Measurements from ENCODE around the gene PPP6R1. TPM values are rescaled to one million over a fixed set of nuclear protein-coding genes. Genes with fewer than 3 reads are reported as not detected.

Gene PPP6R1
- total and polyA plus RNA-seq, 5 experiments from 2014 or later, result 57.3 to 168 (median 131) TPM

GRCh38 chr19:55254625-55254977 is 4.2 kb downstream of the PPP6R1 start:
- POLR2A ChIA-PET, result interaction anchor here (0.5 to 8.1 kb wide), 15 partner anchors 9 to 370 kb away, joined by 3 to 142 read pairs (median 7); partner anchors contain the start of genes FIZ1, HSPBP1, KMT5C and PPP1R12C
- peaks cover 0 to 9% (median 0%) of the 10 kb centered on the region in 3 donors for H3K36me3 Mint-ChIP-seq

GRCh38 chr19:55253842-55254624 is 4.8 kb downstream of the PPP6R1 start:
- DNase-seq, result peak; percentile 39 to 87 (median 70)
- Mint-ChIP-seq H3K27ac (peak overlapping the region; percentile 96 to 100 (median 99)), H3K27me3 (no peaks in the 10 kb centered on the region), H3K36me3 (peaks cover 0 to 11% (median 0%) of the 10 kb centered on the region in 3 donors), H3K9me3 (no peaks in the 10 kb centered on the region), H3K4me3 (peak overlapping the region; percentile 93 to 99 (median 98)), H3K4me1 (peaks cover 38 to 84% (median 77%) of the 10 kb centered on the region in 4 donors)
- ATAC-seq, result peak; percentile 56 to 72
- POLR2A ChIA-PET, result interaction anchor here (0.5 to 8.1 kb wide), 19 partner anchors 9 to 401 kb away, joined by 3 to 142 read pairs (median 5); partner anchors contain the start of genes FIZ1, HSPBP1, KMT5C and PPP1R12C

More at GRCh38 chr19:55254625-55254977, 4.2 kb downstream of the PPP6R1 start:
- Mint-ChIP-seq H3K27ac (peak overlapping the region; percentile 96 to 100 (median 99)), H3K4me1 (peaks cover 39 to 87% (median 76%) of the 10 kb centered on the region in 4 donors), H3K9me3 (no peaks in the 10 kb centered on the region), H3K27me3 (no peaks in the 10 kb centered on the region), H3K4me3 (peak overlapping the region; percentile 93 to 99 (median 98))
- DNase-seq (no peak), ATAC-seq (no peak)

DNA sequence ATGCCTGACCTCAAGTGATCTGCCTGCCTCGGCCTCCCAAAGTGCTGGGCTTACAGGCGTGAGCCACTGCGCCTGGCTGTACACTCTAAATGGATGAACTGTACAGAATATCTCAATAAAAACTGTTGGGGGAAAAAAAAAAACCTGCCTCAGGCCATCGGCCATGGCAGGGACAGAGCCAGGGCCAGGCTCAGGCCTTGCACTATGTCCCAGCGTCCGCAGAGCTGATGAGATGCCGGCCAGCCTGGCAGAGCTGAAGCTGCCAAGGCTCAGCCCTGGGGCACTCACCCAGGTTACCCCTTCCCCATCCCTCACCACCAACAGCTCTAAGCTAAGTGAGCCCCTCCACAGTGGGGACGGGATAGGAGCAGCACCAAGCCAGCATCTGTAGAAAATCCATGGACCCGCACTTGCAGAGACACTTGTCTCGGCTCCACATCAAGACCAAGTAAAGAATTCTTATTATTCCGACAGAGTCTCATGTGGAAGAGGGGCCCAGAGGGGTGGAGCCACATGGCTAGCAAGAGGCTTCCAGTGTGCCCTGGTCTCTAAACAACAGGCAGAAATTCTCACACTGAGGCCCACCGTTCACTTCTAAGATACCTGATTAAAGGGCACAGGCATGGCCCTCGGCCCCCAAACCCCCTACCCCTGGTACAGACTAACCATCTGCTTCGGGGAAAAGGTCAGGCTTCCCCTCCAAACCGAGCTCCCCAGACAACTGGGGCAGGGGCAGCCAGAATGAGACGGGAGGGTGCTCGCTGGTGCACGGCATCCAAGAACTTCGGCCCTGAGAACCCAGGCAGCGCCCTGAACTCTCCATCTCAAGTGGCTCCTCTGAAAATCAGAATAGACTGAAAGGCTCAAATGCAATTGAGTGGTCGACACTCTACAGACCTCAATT is 5.8 kb downstream of the PPP6R1 start:
- no peak for DNase-seq
- H3K27me3 Mint-ChIP-seq, result no peaks in the 10 kb centered on the region
- peak overlapping the region; percentile 96 to 100 (median 99) for H3K27ac Mint-ChIP-seq
- peaks cover 0 to 16% (median 0%) of the 10 kb centered on the region in 3 donors for H3K36me3 Mint-ChIP-seq
- POLR2A ChIA-PET, result interaction anchor here (0.5 to 8.1 kb wide), 12 partner anchors 27 to 402 kb away, joined by 3 to 142 read pairs (median 6); partner anchors contain the start of genes HSPBP1, KMT5C, PPP1R12C and RPL28
- peak overlapping the region; percentile 93 to 99 (median 98) for H3K4me3 Mint-ChIP-seq
- H3K4me1 Mint-ChIP-seq, result peaks cover 47 to 93% (median 86%) of the 10 kb centered on the region in 4 donors
- H3K9me3 Mint-ChIP-seq, result no peaks in the 10 kb centered on the region
- no peak for ATAC-seq

- Mint-ChIP-seq H3K4me1 (peaks cover 43 to 89% (median 81%) of the 10 kb centered on the region in 4 donors), H3K9me3 (no peaks in the 10 kb centered on the region)
- ATAC-seq, result no peak
Measured at GRCh38 chr19:55251341-55252081, 7.3 kb downstream of the PPP6R1 start.

DNA sequence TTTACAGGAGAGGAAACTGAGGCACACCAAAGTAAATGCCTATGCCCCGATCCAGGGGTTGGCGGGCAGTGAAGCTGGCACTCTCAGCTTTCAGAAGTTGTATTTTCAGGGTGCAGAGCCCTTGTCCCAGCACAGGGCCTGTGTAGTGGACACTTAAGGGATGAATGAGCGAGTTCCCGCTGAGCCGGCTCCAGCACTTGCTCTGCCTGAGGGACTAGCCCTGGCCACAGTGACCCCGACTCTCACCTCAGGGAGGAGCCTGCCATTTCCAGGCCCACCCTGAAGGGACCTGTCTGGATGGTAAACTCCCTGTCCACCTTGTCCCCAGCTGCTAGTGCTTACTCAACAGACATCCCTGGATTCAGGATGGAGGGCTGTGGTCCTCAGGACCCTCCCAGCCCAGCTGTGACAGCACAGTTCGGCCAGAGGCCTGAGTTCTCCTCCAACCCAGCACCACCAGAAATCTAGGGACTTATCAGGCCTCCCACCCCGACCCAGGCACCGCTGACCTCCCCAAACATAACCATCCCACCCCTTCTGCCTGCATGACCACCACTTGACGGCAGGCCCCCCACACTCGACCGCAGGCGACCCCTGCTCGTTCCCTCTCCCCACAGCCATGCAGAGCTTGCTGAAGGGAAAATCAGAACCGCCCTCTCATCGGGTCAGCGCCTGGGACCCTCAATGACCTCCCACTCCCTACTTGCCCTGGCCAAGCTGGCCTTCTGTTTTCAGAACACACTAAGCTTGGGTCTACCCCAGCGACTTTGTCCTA is 8.4 kb downstream of the PPP6R1 start:
- H3K36me3 Mint-ChIP-seq, result peaks cover 0 to 34% (median 0%) of the 10 kb centered on the region in 3 donors
- H3K4me1 Mint-ChIP-seq, result peaks cover 34 to 78% (median 73%) of the 10 kb centered on the region in 4 donors
- H3K4me3 Mint-ChIP-seq, result peak overlapping the region; percentile 58 to 89 (median 84)
- ATAC-seq, result no peak
- H3K9me3 Mint-ChIP-seq, result no peaks in the 10 kb centered on the region
- POLR2A ChIA-PET, result interaction anchor here (0.7 to 2.7 kb wide), 3 partner anchors 9 to 1049 kb away, joined by 3 to 10 read pairs (median 4); partner anchors contain the start of genes HSPBP1 and PPP6R1
- DNase-seq, result no peak
- H3K27ac Mint-ChIP-seq, result peak overlapping the region; percentile 91 to 100 (median 97)
- H3K27me3 Mint-ChIP-seq, result no peaks in the 10 kb centered on the region

More at GRCh38 chr19:55251341-55252081, 7.3 kb downstream of the PPP6R1 start:
- Mint-ChIP-seq H3K36me3 (peaks cover 0 to 23% (median 0%) of the 10 kb centered on the region in 3 donors), H3K27ac (peak overlapping the region; percentile 91 to 100 (median 97)), H3K4me3 (peak overlapping the region; percentile 58 to 89 (median 84)), H3K27me3 (no peaks in the 10 kb centered on the region)
- DNase-seq, result peak in 3 of 10 donors; percentile 22 to 25 (median 23)
- POLR2A ChIA-PET, result interaction anchor here (0.7 to 2.7 kb wide), 5 partner anchors 8 to 1050 kb away, joined by 3 to 10 read pairs (median 5); partner anchors contain the start of genes HSPBP1 and PPP6R1

- no peaks in the 10 kb centered on the region for H3K27me3 Mint-ChIP-seq
- H3K4me1 Mint-ChIP-seq, result peaks cover 33 to 74% (median 67%) of the 10 kb centered on the region in 4 donors
- peak overlapping the region in 2 of 10 donors; percentile 15 for H3K27ac Mint-ChIP-seq
- DNase-seq (no peak), ATAC-seq (no peak)
- H3K36me3 Mint-ChIP-seq, result peaks cover 0 to 40% (median 0%) of the 10 kb centered on the region in 3 donors
- POLR2A ChIA-PET, result interaction anchor here (1.0 to 2.7 kb wide), 2 partner anchors 8 to 10 kb away, joined by 3 to 10 read pairs; partner anchors contain the start of gene PPP6R1
- H3K4me3 Mint-ChIP-seq, result no peak overlapping the region
- H3K9me3 Mint-ChIP-seq, result no peaks in the 10 kb centered on the region
Measured at GRCh38 chr19:55249841-55250240, 9.0 kb downstream of the PPP6R1 start.

DNA sequence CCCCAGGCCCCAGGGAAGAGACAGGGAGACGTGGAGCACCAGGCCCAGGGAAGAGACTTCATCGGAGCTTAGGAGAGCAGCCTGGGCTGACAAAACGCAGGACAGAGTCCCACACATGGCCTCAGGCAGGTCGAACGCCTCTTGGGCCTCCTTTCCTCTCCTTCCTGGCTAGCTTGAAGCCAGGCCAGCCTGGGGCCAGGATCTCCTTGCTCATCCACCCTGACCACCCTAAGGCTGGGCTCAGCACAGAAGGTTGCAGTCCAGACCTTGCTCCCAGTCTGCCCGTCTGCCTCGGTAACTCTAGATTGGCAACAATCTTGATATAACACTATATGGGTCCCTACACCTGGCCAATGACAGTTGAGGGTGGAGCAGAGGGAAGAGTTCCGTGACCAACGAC is 10.1 kb downstream of the PPP6R1 start:
- Mint-ChIP-seq H3K9me3 (no peaks in the 10 kb centered on the region), H3K36me3 (peaks cover 0 to 51% (median 2%) of the 10 kb centered on the region in 3 donors), H3K4me3 (peak overlapping the region in 7 of 10 donors; percentile 10 to 71 (median 39)), H3K27ac (peak overlapping the region in 8 of 10 donors; percentile 65 to 85 (median 78)), H3K27me3 (no peaks in the 10 kb centered on the region), H3K4me1 (peaks cover 32 to 67% (median 56%) of the 10 kb centered on the region in 4 donors)
- no peak for ATAC-seq
- DNase-seq, result no peak
- POLR2A ChIA-PET, result interaction anchor here (1.5 kb wide), 1 partner anchor 9 kb away, joined by 8 read pairs; no protein-coding TSS in a partner anchor

GRCh38 chr19:55248166-55248675 is 10.6 kb downstream of the PPP6R1 start:
- Mint-ChIP-seq H3K9me3 (no peaks in the 10 kb centered on the region), H3K27me3 (no peaks in the 10 kb centered on the region), H3K4me1 (peaks cover 27 to 62% (median 51%) of the 10 kb centered on the region in 4 donors), H3K27ac (peak overlapping the region in 8 of 10 donors; percentile 40 to 85 (median 68)), H3K36me3 (peaks cover 0 to 52% (median 5%) of the 10 kb centered on the region in 3 donors), H3K4me3 (peak overlapping the region in 5 of 10 donors; percentile 10 to 54 (median 24))
- POLR2A ChIA-PET, result interaction anchor here (1.5 kb wide), 1 partner anchor 9 kb away, joined by 8 read pairs; no protein-coding TSS in a partner anchor
- ATAC-seq (no peak), DNase-seq (no peak)

- peak overlapping the region in 2 of 10 donors; percentile 63 to 85 for H3K27ac Mint-ChIP-seq
- H3K9me3 Mint-ChIP-seq, result no peaks in the 10 kb centered on the region
- no peak overlapping the region for H3K4me3 Mint-ChIP-seq
- no peaks in the 10 kb centered on the region for H3K27me3 Mint-ChIP-seq
- DNase-seq, result no peak
- peaks cover 28 to 58% (median 48%) of the 10 kb centered on the region in 4 donors for H3K4me1 Mint-ChIP-seq
- no peak for ATAC-seq
- POLR2A ChIA-PET, result interaction anchor here (1.5 kb wide), 1 partner anchor 10 kb away, joined by 8 read pairs; no protein-coding TSS in a partner anchor
- H3K36me3 Mint-ChIP-seq, result peaks cover 0 to 58% (median 5%) of the 10 kb centered on the region in 3 donors
Measured at GRCh38 chr19:55247621-55248099, 11.2 kb downstream of the PPP6R1 start.

Data from naive thymus-derived CD8-positive, alpha-beta T cell (primary cell).